ENCODE measurements around the gene CXCR4. TPM values are rescaled to one million over a fixed set of nuclear protein-coding genes. Genes with fewer than 3 reads are reported as not detected.

CXCR4 gene
- 0.48 and 1.3 TPM in 2 replicates for polyA plus RNA-seq (2012; rRNA removed)
- 0.90 and 1.8 TPM in 2 replicates for polyA plus RNA-seq (2012; cell fraction: cytosol; rRNA removed)
- polyA plus RNA-seq (2012; cell fraction: nucleus; rRNA removed): 0.31 and 0.35 TPM in 2 replicates

GRCh38 chr2:136117909-136118818 is at the start of gene CXCR4:
Gene CXCR4 (minus strand): TSS chr2:136118149. CDS start chr2:136118060, 89 bp downstream.
- H3K79me2 ChIP-seq (ENCODE audit: insufficient read depth): no peaks in the 10 kb centered on the region
- 0 out of 2 replicates have a peak within 1 kb of the TSS, but pooled peaks have one; percentile 6 for H2AFZ ChIP-seq (ENCODE audit: low read depth)
- peak within 1 kb of the TSS; percentile 77 for H3K4me2 ChIP-seq
- H3K9me3 ChIP-seq: no peaks in the 10 kb centered on the region
- POLR2A ChIA-PET: interaction anchor here (0.7 to 2.0 kb wide), 5 partner anchors 25 to 183 kb away, joined by 3 to 4 read pairs (median 4); no protein-coding TSS in a partner anchor
- H3K27ac ChIP-seq (ENCODE audit: low read depth in 2 of 2, low read length in 1 of 2): peak within 1 kb of the TSS in 1 of 2 experiments; percentile 43; a peak in 2 of 4 replicates
- TF ChIP-seq FOXJ3 (CRISPR knock-in tag; IDR thresholded peaks at IDR 0.05): no peak
- TF ChIP-seq RCOR1 (IDR thresholded peaks at IDR 0.05; ENCODE audit: low read length): no peak; the same call in 1 of the 2 replicates
- TF ChIP-seq RFX5 (IDR thresholded peaks at IDR 0.05; ENCODE audit: low read length): no peak
- peak; percentile 49 for TF ChIP-seq RAD21 (IDR thresholded peaks at IDR 0.05; ENCODE audit: low read length)
- TF ChIP-seq SMC3 (IDR thresholded peaks at IDR 0.05; ENCODE audit: low read depth, low read length): peak; percentile 5; the same call in 1 of the 2 replicates
- no peak for TF ChIP-seq IRF3 (IDR thresholded peaks at IDR 0.05; ENCODE audit: low read depth, low read length)
- TF ChIP-seq GABPA (IDR thresholded peaks at IDR 0.05; ENCODE audit: low read depth): no peak
- no peak for TF ChIP-seq GATA2 (CRISPR knock-in tag; IDR thresholded peaks at IDR 0.05)
- no peak for TF ChIP-seq EZH2phosphoT487 (IDR thresholded peaks at IDR 0.05; ENCODE audit: borderline replicate concordance, low read depth)
- TF ChIP-seq YY1 (IDR thresholded peaks at IDR 0.05; ENCODE audit: low read depth): no peak
- TF ChIP-seq JUND (IDR thresholded peaks at IDR 0.05): no peak
- no peak for TF ChIP-seq CHD2 (IDR thresholded peaks at IDR 0.05; ENCODE audit: low read length, partially characterized antibody)
- TF ChIP-seq USF2 (IDR thresholded peaks at IDR 0.05; ENCODE audit: borderline replicate concordance, low read depth, low read length): no peak
- no peak for TF ChIP-seq ELF1 (IDR thresholded peaks at IDR 0.05)
- no peak for TF ChIP-seq SIN3A (IDR thresholded peaks at IDR 0.05; ENCODE audit: borderline replicate concordance, low read depth, low read length)
- peak; percentile 71 for TF ChIP-seq NRF1 (IDR thresholded peaks at IDR 0.05; ENCODE audit: low read depth, low read length)
- H3K27me3 ChIP-seq (ENCODE audit: insufficient read depth): peaks cover 40% of the 10 kb centered on the region; the same call in 1 of the 2 replicates
- peak; percentile 97 for DNase-seq
- peaks cover 0 to 25% of the 10 kb centered on the region in 2 experiments; a peak in 2 of 4 replicates for H3K4me1 ChIP-seq (ENCODE audit: control insufficient read depth in 1 of 2, insufficient read depth in 2 of 2, low read depth in 1 of 2, low read length in 1 of 2)
- no peaks in the 10 kb centered on the region for H4K20me1 ChIP-seq (ENCODE audit: insufficient read depth)
- no peaks in the 10 kb centered on the region for H3K9me2 ChIP-seq
- no peaks in the 10 kb centered on the region for H3F3A ChIP-seq (replicated peaks; ENCODE audit: insufficient read depth)
- H3K36me3 ChIP-seq (replicated peaks in 1 of 2; ENCODE audit: control insufficient read depth in 1 of 2, insufficient read depth in 2 of 2, low read length in 1 of 2): no peaks in the 10 kb centered on the region
- peak within 1 kb of the TSS; percentile 46 to 51 for H3K4me3 ChIP-seq (ENCODE audit: low read depth in 2 of 2, low read length in 1 of 2)
- no peak within 1 kb of the TSS for H3K9ac ChIP-seq
- WGBS (ENCODE audit: low lambda C conversion rate): 3% methylated on average over 30 of the region's 50 CpGs
- CTCF ChIA-PET: interaction anchor here (1.0 to 1.6 kb wide), 7 partner anchors 43 to 204 kb away, joined by 3 to 8 read pairs (median 3); no protein-coding TSS in a partner anchor

Measured in SK-N-SH (cell line).